Kidney (tissue), 14 donors: Measurements from ENCODE around the gene CFAP74. TPM values are rescaled to one million over a fixed set of nuclear protein-coding genes. Genes with fewer than 3 reads are reported as not detected.

Source experiments
- DNase-seq, 5 donors: peaks; one replicate each; pipeline ENCODE4 v3.0.0-alpha.2; 2013 to 2020
- FAIRE-seq: peaks from 2 replicates; lab custom pipeline; 2012; peaks lifted over from hg19 to GRCh38; lab: Jason Lieb, UNC
- H3K27ac ChIP-seq, 2 donors: one replicate each; pipeline ENCODE4 v1.7.0; 2013; ENCODE audit warnings: low read depth in 2 of 2, low read length in 2 of 2, inconsistent platforms in 1 of 2
- H3K27me3 ChIP-seq: one replicate; pipeline ENCODE4 v1.7.1; 2013; ENCODE audit warnings: low read length, inconsistent platforms; ENCODE audit not compliant: control insufficient read depth, insufficient read depth
- H3K36me3 ChIP-seq, 3 donors: one replicate each; pipeline versions ENCODE4 v1.7.0 to v1.7.1; 2013; ENCODE audit warnings: low read length in 3 of 3, control low read depth in 1 of 3, inconsistent platforms in 1 of 3; ENCODE audit not compliant: insufficient read depth in 3 of 3, control insufficient read depth in 2 of 3
- H3K4me1 ChIP-seq, 3 donors: one replicate each; pipeline versions ENCODE4 v1.7.0 to v1.7.1; 2013; ENCODE audit warnings: low read length in 3 of 3, inconsistent platforms in 1 of 3, low read depth in 1 of 3; ENCODE audit not compliant: control insufficient read depth in 2 of 3, insufficient read depth in 2 of 3
- H3K4me3 ChIP-seq, 3 donors: one replicate each; pipeline versions ENCODE4 v1.7.0 to v1.8.1; 2013; ENCODE audit warnings: low read length in 3 of 3, control low read depth in 1 of 3, inconsistent platforms in 1 of 3
- H3K9ac ChIP-seq, 3 donors: one replicate each; pipeline versions ENCODE4 v1.7.0 to v1.7.1; 2013; ENCODE audit warnings: low read length in 3 of 3, control low read depth in 1 of 3, inconsistent platforms in 1 of 3
- H3K9me3 ChIP-seq, 3 donors: one replicate each; pipeline versions ENCODE4 v1.7.0 to v1.7.1; 2013; ENCODE audit warnings: low read length in 3 of 3, control low read depth in 1 of 3, inconsistent platforms in 1 of 3; ENCODE audit not compliant: control insufficient read depth in 2 of 3, insufficient read depth in 1 of 3
- CTCF ChIP-seq: IDR thresholded peaks from 3 replicates; pipeline ENCODE4 v1.5.1; 2012; ENCODE audit warnings: mild to moderate bottlenecking, moderate library complexity, borderline replicate concordance; ENCODE audit not compliant: insufficient read depth; ENCODE audit errors: extremely low read depth
- intact Hi-C: fragments of 100-400 bp; cut with DNase I; formaldehyde crosslinking; loops from one replicate; pipeline ENCODE4 v1.11.1; 2022
- polyA plus RNA-seq: library from polyadenylated mRNA; stranded (reverse); fragments of 350-450 nt; fragmentation: Illumina TruSeq; extraction: RNeasy Lipid Tissue Mini Kit (QIAGEN cat#74804); gene quantifications from one replicate; pipeline ENCODE4 v1.2.3, GENCODE V29; 2014; ENCODE audit warnings: low read depth, low replicate concordance; ENCODE audit not compliant: insufficient read depth
- total RNA-seq: library from RNA; stranded (reverse); fragmentation: NEBNext Ultra II Directional; extraction: Animal tissue kit (Norgen Biotek cat#: 25700); gene quantifications from one replicate; pipeline ENCODE4 v1.2.1, GENCODE V29; 2021
- donor health status: control.
- donor health status: control.
- donor health status: control.
- donor health status: control.
- donor health status: control.
- donor health status: DM: yes; HTN: yes; CAD: no.
- donor health status: Normal renal cell carcinoma (clear cell type).

The CFAP74 gene
- total and polyA plus RNA-seq, 2 donors from 2014 or later = not detected

- no peaks in the 10 kb centered on the region for H3K27me3 ChIP-seq
- intact Hi-C loops = no loop called here
- H3K4me3 ChIP-seq = no peak overlapping the region
- H3K9ac ChIP-seq = no peak overlapping the region
- H3K9me3 ChIP-seq = no peaks in the 10 kb centered on the region
- no peak for TF ChIP-seq CTCF
- DNase-seq (peak in 2 of 5 donors; percentile 45 to 61), FAIRE-seq (no peak)
- H3K36me3 ChIP-seq = no peaks in the 10 kb centered on the region
- H3K27ac ChIP-seq = no peak overlapping the region
- peaks cover 0 to 22% (median 15%) of the 10 kb centered on the region in 3 donors for H3K4me1 ChIP-seq
These were observed 110.1 kb downstream of the CFAP74 start for GRCh38 chr1:1893291-1893985.

- peak in 1 of 5 donors; percentile 62 for DNase-seq
- H3K27me3 ChIP-seq = no peaks in the 10 kb centered on the region
These were observed 110.8 kb downstream of the CFAP74 start for GRCh38 chr1:1892763-1893120.

GRCh38 chr1:1892079-1892762 is 111.4 kb downstream of the CFAP74 start:
- no peak for FAIRE-seq
- intact Hi-C loops = no loop called here
- H3K9ac ChIP-seq = peak overlapping the region in 2 of 3 donors; percentile 51 to 58

More at GRCh38 chr1:1892763-1893120, 110.8 kb downstream of the CFAP74 start:
- no peak overlapping the region for H3K9ac ChIP-seq
- H3K27ac ChIP-seq = peak overlapping the region in 1 of 2 donors; percentile 67
- intact Hi-C loops = no loop called here
- peaks cover 0 to 22% (median 15%) of the 10 kb centered on the region in 3 donors for H3K4me1 ChIP-seq
- H3K9me3 ChIP-seq = no peaks in the 10 kb centered on the region
- TF ChIP-seq CTCF = no peak
- peak overlapping the region in 1 of 3 donors; percentile 62 for H3K4me3 ChIP-seq
- no peak for FAIRE-seq
- no peaks in the 10 kb centered on the region for H3K36me3 ChIP-seq

More at GRCh38 chr1:1892079-1892762, 111.4 kb downstream of the CFAP74 start:
- H3K4me1 ChIP-seq = peaks cover 0 to 22% (median 15%) of the 10 kb centered on the region in 3 donors
- peak overlapping the region; percentile 37 to 74 (median 62) for H3K4me3 ChIP-seq
- H3K36me3 ChIP-seq = no peaks in the 10 kb centered on the region
- no peak for TF ChIP-seq CTCF
- peak overlapping the region; percentile 67 to 80 for H3K27ac ChIP-seq
- peak in 2 of 5 donors; percentile 56 to 72 for DNase-seq
- H3K9me3 ChIP-seq = no peaks in the 10 kb centered on the region
- H3K27me3 ChIP-seq = no peaks in the 10 kb centered on the region
